ENCODE data around the gene SBK2. TPM values are rescaled to one million over a fixed set of nuclear protein-coding genes. Genes with fewer than 3 reads are reported as not detected.
"Not testable (repeated sequence)": the region's sequence is repeated elsewhere in the genome, so short reads cannot be mapped to it uniquely, and the experiment has no call there.

SBK2 gene
- total and polyA plus RNA-seq, 8 donors = 0.28 to 0.46 (median 0.43) TPM; not detected in 5

GRCh38 chr19:55535965-55536350 lies 975 bp downstream of the SBK2 start:
- FAIRE-seq = no peak
- no peak for DNase-seq
- Histone ChIP-seq H3K27ac (no peak overlapping the region), H3K9me3 (no peaks in the 10 kb centered on the region), H3K36me3 (no peaks in the 10 kb centered on the region), H3K4me3 (no peak overlapping the region), H3K27me3 (no peaks in the 10 kb centered on the region), H3K4me1 (no peaks in the 10 kb centered on the region)
- intact Hi-C loops (cut with DNase I) = no loop called here
- no peak for TF ChIP-seq CTCF (IDR thresholded peaks at IDR 0.05)
- whole genome bisulfite sequencing, 2 donors = 76 to 86% methylated on average over 20 to 22 of the region's 22 CpGs
- ATAC-seq = no peak

GRCh38 chr19:55535173-55535964 lies 1.6 kb downstream of the SBK2 start:
- FAIRE-seq = no peak
- DNase-seq = no peak
- peak in 1 of 4 donors; percentile 11 for ATAC-seq
- no peak overlapping the region for H3K4me3 ChIP-seq
- TF ChIP-seq CTCF (IDR thresholded peaks at IDR 0.05) = no peak
- H3K9me3 ChIP-seq = no peaks in the 10 kb centered on the region
- 66 to 82% methylated on average over 12 of the region's 12 CpGs for WGBS, 2 donors
- no peak overlapping the region for H3K27ac ChIP-seq
- H3K36me3 ChIP-seq = no peaks in the 10 kb centered on the region
- intact Hi-C loops (cut with DNase I) = no loop called here
- H3K4me1 ChIP-seq = no peaks in the 10 kb centered on the region
- H3K27me3 ChIP-seq = no peaks in the 10 kb centered on the region

- H3K4me1 ChIP-seq; H3K27me3 ChIP-seq; DNase-seq; H3K4me3 ChIP-seq; FAIRE-seq; H3K36me3 ChIP-seq; intact Hi-C loops (cut with DNase I); ATAC-seq; H3K27ac ChIP-seq; H3K9me3 ChIP-seq: not testable (repeated sequence)
- 74 to 83% methylated on average over 7 of the region's 7 CpGs for WGBS, 2 donors
Measured at GRCh38 chr19:55534280-55534679, 2.7 kb downstream of the SBK2 start.

GRCh38 chr19:55530996-55531395 lies 5.9 kb downstream of the SBK2 start:
- Histone ChIP-seq H3K4me1 (peaks cover 0 to 5% (median 0%) of the 10 kb centered on the region in 3 donors), H3K27ac (no peak overlapping the region), H3K36me3 (no peaks in the 10 kb centered on the region), H3K4me3 (no peak overlapping the region), H3K9me3 (no peaks in the 10 kb centered on the region), H3K27me3 (no peaks in the 10 kb centered on the region)
- DNase-seq (no peak), ATAC-seq (no peak), FAIRE-seq (no peak)
- no peak for TF ChIP-seq CTCF (IDR thresholded peaks at IDR 0.05)
- WGBS, 2 donors = 86% methylated on average over 22 to 26 of the region's 26 CpGs
- intact Hi-C loops (cut with DNase I) = no loop called here

- FAIRE-seq (no peak), DNase-seq (no peak), ATAC-seq (no peak)
- H3K4me3 ChIP-seq = no peak overlapping the region
- H3K27ac ChIP-seq = no peak overlapping the region
- no peaks in the 10 kb centered on the region for H3K27me3 ChIP-seq
- H3K36me3 ChIP-seq = no peaks in the 10 kb centered on the region
- H3K4me1 ChIP-seq = peaks cover 0 to 5% (median 0%) of the 10 kb centered on the region in 3 donors
- intact Hi-C loops (cut with DNase I) = no loop called here
- WGBS, 2 donors = 79 to 83% methylated on average over 42 to 56 of the region's 56 CpGs
- H3K9me3 ChIP-seq = no peaks in the 10 kb centered on the region
- no peak for TF ChIP-seq CTCF (IDR thresholded peaks at IDR 0.05)
Measured at GRCh38 chr19:55529636-55530234, 7.2 kb downstream of the SBK2 start.
